Thyroid gland (tissue), 4 donors: ENCODE measurements around the gene COBLL1.

Experiments used
- CTCF ChIP-seq, 6 experiments: fragments of 200-600 bp in 3 of 6; fragments of 450-650 bp in 3 of 6; sonication (generic) in 3 of 6; IDR thresholded peaks; one replicate each; pipeline ENCODE4 v1.5.1; 2016 to 2019; ENCODE audit warnings: antibody characterized with exemption in 6 of 6, mild to moderate bottlenecking in 2 of 6, inconsistent platforms in 1 of 6, moderate library complexity in 1 of 6
- POLR2A ChIP-seq, 2 donors: fragments of 450-650 bp; IDR thresholded peaks; one replicate each; pipeline ENCODE4 v1.6.1; 2017; ENCODE audit warnings: antibody characterized with exemption in 2 of 2, mild to moderate bottlenecking in 2 of 2, moderate library complexity in 1 of 2

GRCh38 chr2:164843346-164843911, 1.8 kb upstream of the COBLL1 start:
- no peak for TF ChIP-seq CTCF (IDR thresholded peaks at IDR 0.05)
- no peak for TF ChIP-seq POLR2A (IDR thresholded peaks at IDR 0.05)
